GM12878 (cell line): ENCODE measurements around the gene GALC. TPM values are rescaled to one million over a fixed set of nuclear protein-coding genes. Genes with fewer than 3 reads are reported as not detected.
A peak's percentile ranks its signal among the peaks of the same experiment; 100 is the strongest.

ENCODE experiments used
- ATAC-seq: fragments of 200-7000 bp; cut with Tn5 transposase; 3 replicates; pipeline ENCODE4 v1.9.1; 2020; ENCODE audit warnings: mild to moderate bottlenecking, moderate library complexity
- BruUV-seq: library from RNA; stranded (reverse); fragments of 400-500 nt; replicated peaks from 2 replicates; lab custom pipeline; 2021; lab: Mats Ljungman, UMichigan
- CTCF ChIA-PET: fragments of 300-600 bp; sonication (Branson Sonifier 250); formaldehyde crosslinking; extraction: SDS; loops from one replicate; lab custom pipeline; 2021; ENCODE audit warnings: inconsistent platforms; lab: Yijun Ruan, JAX
- POLR2A ChIA-PET: fragments of 350-600 bp; formaldehyde crosslinking; extraction: SDS; loops from one replicate; lab custom pipeline; 2021; ENCODE audit warnings: inconsistent platforms; lab: Charles Lee
- RAD21 ChIA-PET: fragments of 300-600 bp; sonication (Branson Sonifier 250); formaldehyde crosslinking; loops from one replicate; lab custom pipeline; 2023; ENCODE audit warnings: antibody characterized with exemption; ENCODE audit not compliant: unreplicated experiment; lab: Charles Lee
- SMC1A ChIA-PET: fragments of 300-600 bp; sonication (Branson Sonifier 250); formaldehyde crosslinking; loops from one replicate; lab custom pipeline; 2023; ENCODE audit not compliant: unreplicated experiment, uncharacterized antibody; lab: Charles Lee
- DNase-seq: peaks from one replicate; pipeline ENCODE4 v3.0.0-alpha.2; 2011; ENCODE audit warnings: low read depth, low spot score
- FAIRE-seq: peaks from 3 replicates; lab custom pipeline; 2011; peaks lifted over from hg19 to GRCh38; lab: Jason Lieb, UNC
- H2AFZ ChIP-seq: 2 replicates; pipeline ENCODE4 v1.6.0; 2011; ENCODE audit warnings: low read depth, low read length, control low read depth; ENCODE audit not compliant: control insufficient read depth
- H3K27ac ChIP-seq: 2 replicates; pipeline ENCODE4 v1.5.1; 2011; ENCODE audit warnings: control low read depth; ENCODE audit not compliant: control insufficient read depth, insufficient read depth
- H3K27me3 ChIP-seq, 2 experiments: replicated peaks in 1 of 2; 2 replicates each; pipeline versions ENCODE4 v1.6.0 to v1.6.1; 2011; ENCODE audit warnings: low read length in 1 of 2; ENCODE audit not compliant: control insufficient read depth in 2 of 2, insufficient read depth in 2 of 2
- H3K36me3 ChIP-seq, 2 experiments: 2 replicates each; pipeline ENCODE4 v1.5.1; 2011; ENCODE audit warnings: low read length in 1 of 2; ENCODE audit not compliant: control insufficient read depth in 2 of 2, insufficient read depth in 2 of 2
- H3K4me1 ChIP-seq: 2 replicates; pipeline ENCODE4 v1.6.1; 2011; ENCODE audit warnings: mild to moderate bottlenecking, low read length, moderate library complexity, mixed read lengths; ENCODE audit not compliant: control insufficient read depth, insufficient read depth
- H3K4me2 ChIP-seq: 2 replicates; pipeline ENCODE4 v1.6.0; 2011; ENCODE audit warnings: control low read depth; ENCODE audit not compliant: control insufficient read depth, insufficient read depth
- H3K4me3 ChIP-seq: fragments of 200-600 bp; sonication (generic); 2 replicates; pipeline ENCODE4 v1.5.1; 2016
- H3K79me2 ChIP-seq: 2 replicates; pipeline ENCODE4 v1.6.0; 2011; ENCODE audit warnings: low read length; ENCODE audit not compliant: control insufficient read depth, insufficient read depth
- H3K9ac ChIP-seq: 2 replicates; pipeline ENCODE4 v1.8.0; 2011; ENCODE audit warnings: low read length, control low read depth, mixed read lengths; ENCODE audit not compliant: control insufficient read depth, insufficient read depth
- H3K9me3 ChIP-seq: replicated peaks from 3 replicates; pipeline ENCODE4 v1.5.1; 2011; ENCODE audit warnings: mild to moderate bottlenecking, low read length; ENCODE audit not compliant: control insufficient read depth, insufficient read depth
- H4K20me1 ChIP-seq: 2 replicates; pipeline ENCODE4 v1.6.0; 2011; ENCODE audit not compliant: control insufficient read depth, insufficient read depth
- BACH1 ChIP-seq: fragments of 450-650 bp; IDR thresholded peaks from 2 replicates; pipeline ENCODE4 v1.6.1; 2017; ENCODE audit warnings: mild to moderate bottlenecking, borderline replicate concordance
- BCL11A ChIP-seq: IDR thresholded peaks from 2 replicates; pipeline ENCODE4 v1.6.1; 2011; ENCODE audit warnings: low read depth, low read length
- BHLHE40 ChIP-seq, 2 experiments: fragments of 450-650 bp in 1 of 2; IDR thresholded peaks; 2 replicates each; pipeline ENCODE4 v1.6.1; 2011 to 2017; ENCODE audit warnings: low read depth in 2 of 2, borderline replicate concordance in 1 of 2, improper control_type of control experiment in 1 of 2, low read length in 1 of 2, mild to moderate bottlenecking in 1 of 2
- CREB1 ChIP-seq: IDR thresholded peaks from 2 replicates; pipeline ENCODE4 v1.6.1; 2012; ENCODE audit warnings: low read depth, mild to moderate bottlenecking, inconsistent platforms
- CREM ChIP-seq: IDR thresholded peaks from 2 replicates; pipeline ENCODE4 v1.6.1; 2014; ENCODE audit warnings: antibody characterized with exemption, low read depth
- EED ChIP-seq: sonication (generic); IDR thresholded peaks from 2 replicates; pipeline ENCODE4 v1.6.1; 2016; ENCODE audit warnings: antibody characterized with exemption, low read depth
- EP300 ChIP-seq, 2 experiments: fragments of 150-350 bp in 1 of 2; IDR thresholded peaks; 2 replicates each; pipeline ENCODE4 v1.6.1; 2011 to 2012; ENCODE audit warnings: low read depth in 2 of 2, low read length in 2 of 2, borderline replicate concordance in 1 of 2, improper control_type of control experiment in 1 of 2, inconsistent platforms in 1 of 2; ENCODE audit not compliant: control insufficient read depth in 1 of 2
- FOXM1 ChIP-seq: IDR thresholded peaks from 2 replicates; pipeline ENCODE4 v1.6.1; 2012; ENCODE audit warnings: low read depth, mild to moderate bottlenecking, inconsistent platforms, low read length, moderate library complexity
- GATAD2B ChIP-seq: fragments of 450-650 bp; conservative IDR thresholded peaks from 2 replicates; pipeline ENCODE4 v1.6.1; 2017; ENCODE audit warnings: low read depth, mild to moderate bottlenecking, moderate library complexity
- IRF4 ChIP-seq: IDR thresholded peaks from 2 replicates; pipeline ENCODE4 v1.6.1; 2011; ENCODE audit warnings: low read depth, low read length
- JUNB ChIP-seq: IDR thresholded peaks from 2 replicates; pipeline ENCODE4 v1.6.1; 2016; ENCODE audit warnings: antibody characterized with exemption, mild to moderate bottlenecking
- JUND ChIP-seq: IDR thresholded peaks from 2 replicates; pipeline ENCODE4 v1.6.1; 2012; ENCODE audit warnings: low read depth, mild to moderate bottlenecking, low read length, improper control_type of control experiment, moderate library complexity
- MEF2B ChIP-seq: fragments of 450-650 bp; IDR thresholded peaks from 2 replicates; pipeline ENCODE4 v1.6.1; 2018; ENCODE audit warnings: mild to moderate bottlenecking, moderate library complexity; ENCODE audit not compliant: partially characterized antibody, poor library complexity, severe bottlenecking
- NFYA ChIP-seq: IDR thresholded peaks from 2 replicates; pipeline ENCODE4 v1.6.1; 2011; ENCODE audit warnings: low read depth, mild to moderate bottlenecking, low read length, improper control_type of control experiment, borderline replicate concordance
- NR2F1 ChIP-seq: fragments of 450-650 bp; conservative IDR thresholded peaks from 2 replicates; pipeline ENCODE4 v1.6.1; 2017; ENCODE audit warnings: mild to moderate bottlenecking
- POU2F2 ChIP-seq: IDR thresholded peaks from 3 replicates; pipeline ENCODE4 v1.6.1; 2011; ENCODE audit warnings: low read depth, mild to moderate bottlenecking, low read length, borderline replicate concordance
- TBL1XR1 ChIP-seq: IDR thresholded peaks from 2 replicates; pipeline ENCODE4 v1.6.1; 2012; ENCODE audit warnings: low read depth, low read length, improper control_type of control experiment
- TCF7 ChIP-seq: IDR thresholded peaks from 2 replicates; pipeline ENCODE4 v1.6.1; 2014; ENCODE audit warnings: antibody characterized with exemption, borderline replicate concordance
- ZBED1 ChIP-seq: IDR thresholded peaks from 2 replicates; pipeline ENCODE4 v1.6.1; 2016; ENCODE audit warnings: borderline replicate concordance
- WGBS: methylation state at CpG from one replicate; pipeline ENCODE4 v1.1.6; 2016; ENCODE audit warnings: low lambda C conversion rate; ENCODE audit not compliant: insufficient replicate concordance, insufficient coverage; ENCODE audit errors: missing lambda C conversion rate; 5-methylcytosine and 5-hydroxymethylcytosine counted together
- in situ Hi-C: fragments of 300-500 bp; cut with MboI; formaldehyde crosslinking; loops from 9 replicates; pipeline ENCODE4 v1.14.3; 2018; ENCODE audit warnings: mixed read lengths
- intact Hi-C: fragments of 100-400 bp; cut with micrococcal nuclease; formaldehyde crosslinking; loops from one replicate; pipeline ENCODE4 v1.14.2; 2022; ENCODE audit not compliant: unreplicated experiment
- polyA plus RNA-seq, 11 experiments: library from polyadenylated mRNA; depleted of rRNA in 4 of 11; unstranded in 6 of 11; stranded (reverse) in 5 of 11; fragments of >200 nt; fragmentation: Nextera tagmentation in 4 of 11; fragmentation: Illumina TruSeq in 1 of 11; extraction: Ambion mirVana in 4 of 11; extraction: Trizol in 1 of 11; gene quantifications; 1 replicate in 1 of 11; 2 replicates in 10 of 11; pipeline versions ENCODE4 v1.2.1 to v1.2.3, GENCODE V29; 2011 to 2016; ENCODE audit warnings: inconsistent platforms in 2 of 11, missing spikeins in 2 of 11, low read depth in 1 of 11
- total RNA-seq, 4 experiments: library from RNA; depleted of rRNA in 3 of 4; stranded (reverse); fragments of >200 nt in 3 of 4; fragmentation: Illumina TruSeq in 1 of 4; extraction: Trizol in 1 of 4; gene quantifications; 2 replicates each; pipeline versions ENCODE4 v1.2.1 to v1.2.3, GENCODE V29; 2013 to 2021
- TF ChIP-seq, protein P1 (sequence below): fragments of 450-650 bp; IDR thresholded peaks from 2 replicates; pipeline ENCODE4 v1.6.1; 2018; ENCODE audit warnings: borderline replicate concordance, mild to moderate bottlenecking; ENCODE audit not compliant: partially characterized antibody
- TF ChIP-seq, protein P2 (sequence below): IDR thresholded peaks from 2 replicates; pipeline ENCODE4 v1.6.1; 2011; ENCODE audit warnings: low read depth, mild to moderate bottlenecking, low read length, moderate library complexity, borderline replicate concordance; ENCODE audit errors: extremely low read depth

GALC gene
- total and polyA plus RNA-seq, 10 of the 15 experiments (the other 5 are each of a cell fraction or from before 2014, with no cell fraction given) = 1.3 to 14.0 (median 4.5) TPM

DNA sequence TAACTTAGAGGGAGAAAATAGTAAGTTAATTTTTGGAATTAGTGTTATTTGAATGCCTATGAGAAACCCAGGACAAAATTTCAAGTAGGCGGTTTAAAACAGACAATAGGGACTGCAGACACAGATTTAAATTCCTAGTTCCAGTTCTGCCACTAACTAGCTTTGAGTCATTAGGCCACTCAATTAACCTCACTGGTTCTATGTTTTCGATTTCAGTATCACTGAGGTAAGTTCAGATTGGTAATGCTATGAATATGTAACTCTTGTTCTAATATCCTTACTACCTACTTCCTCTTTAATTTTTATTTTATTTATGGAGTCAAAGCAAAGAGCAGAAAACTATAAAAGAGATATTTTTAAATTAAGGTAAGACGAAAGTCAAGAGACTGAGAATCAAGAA is 52.6 kb downstream of the GALC start:
- RAD21 ChIA-PET = interaction anchor here (0.8 to 1.7 kb wide), 3 partner anchors 12 to 228 kb away, joined by 3 to 4 read pairs (median 3); no protein-coding TSS in a partner anchor
- peak; percentile 96 for ATAC-seq
- peak; percentile 88; the same call in 1 of the 2 replicates for TF ChIP-seq FOXM1
- peak; percentile 73; the same call in 1 of the 2 replicates for TF ChIP-seq ZBED1
- TF ChIP-seq JUND = peak; percentile 68; the same call in 1 of the 2 replicates
- peak; percentile 71; the same call in 1 of the 2 replicates for TF ChIP-seq CREM
- peak; percentile 63 for TF ChIP-seq MEF2B
- TF ChIP-seq CREB1 = 0 out of 2 replicates have a peak, but pooled peaks have one; percentile 26
- TF ChIP-seq IRF4 = peak; percentile 94
- TF ChIP-seq, protein P1, sequence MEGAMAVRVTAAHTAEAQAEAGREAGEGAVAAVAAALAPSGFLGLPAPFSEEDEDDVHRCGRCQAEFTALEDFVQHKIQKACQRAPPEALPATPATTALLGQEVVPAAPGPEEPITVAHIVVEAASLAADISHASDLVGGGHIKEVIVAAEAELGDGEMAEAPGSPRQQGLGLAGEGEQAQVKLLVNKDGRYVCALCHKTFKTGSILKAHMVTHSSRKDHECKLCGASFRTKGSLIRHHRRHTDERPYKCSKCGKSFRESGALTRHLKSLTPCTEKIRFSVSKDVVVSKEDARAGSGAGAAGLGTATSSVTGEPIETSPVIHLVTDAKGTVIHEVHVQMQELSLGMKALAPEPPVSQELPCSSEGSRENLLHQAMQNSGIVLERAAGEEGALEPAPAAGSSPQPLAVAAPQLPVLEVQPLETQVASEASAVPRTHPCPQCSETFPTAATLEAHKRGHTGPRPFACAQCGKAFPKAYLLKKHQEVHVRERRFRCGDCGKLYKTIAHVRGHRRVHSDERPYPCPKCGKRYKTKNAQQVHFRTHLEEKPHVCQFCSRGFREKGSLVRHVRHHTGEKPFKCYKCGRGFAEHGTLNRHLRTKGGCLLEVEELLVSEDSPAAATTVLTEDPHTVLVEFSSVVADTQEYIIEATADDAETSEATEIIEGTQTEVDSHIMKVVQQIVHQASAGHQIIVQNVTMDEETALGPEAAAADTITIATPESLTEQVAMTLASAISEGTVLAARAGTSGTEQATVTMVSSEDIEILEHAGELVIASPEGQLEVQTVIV = no peak
- no peak for TF ChIP-seq GATAD2B
- TF ChIP-seq NFYA = no peak
- TF ChIP-seq EP300 (IDR thresholded peaks at IDR 0.05; ENCODE audit: borderline replicate concordance in 1 of 2, control insufficient read depth in 1 of 2, low read depth in 2 of 2, low read length in 2 of 2) = peak; percentile 76 to 88; a peak in 3 of 4 replicates
- TF ChIP-seq, protein P2, sequence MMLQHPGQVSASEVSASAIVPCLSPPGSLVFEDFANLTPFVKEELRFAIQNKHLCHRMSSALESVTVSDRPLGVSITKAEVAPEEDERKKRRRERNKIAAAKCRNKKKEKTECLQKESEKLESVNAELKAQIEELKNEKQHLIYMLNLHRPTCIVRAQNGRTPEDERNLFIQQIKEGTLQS = no peak
- TF ChIP-seq TBL1XR1 = peak; percentile 55; the same call in 1 of the 2 replicates
- TF ChIP-seq POU2F2 = peak; percentile 82; the same call in 2 of the 3 replicates
- TF ChIP-seq TCF7 = 0 out of 2 replicates have a peak, but pooled peaks have one; percentile 9
- TF ChIP-seq BCL11A = peak; percentile 98
- TF ChIP-seq BACH1 = peak; percentile 83
- peak; percentile 87 for TF ChIP-seq NR2F1
- peak; percentile 97 for TF ChIP-seq JUNB
- peak in 1 of 2 experiments; percentile 22; a peak in 1 of 4 replicates for TF ChIP-seq BHLHE40 (IDR thresholded peaks at IDR 0.05; ENCODE audit: borderline replicate concordance in 1 of 2, low read depth in 2 of 2, low read length in 1 of 2)
- 0 out of 2 replicates have a peak, but pooled peaks have one; percentile 52 for TF ChIP-seq EED

More for the DNA sequence above, 52.6 kb downstream of the GALC start:
- ChIA-PET CTCF (interaction anchor here (0.6 to 2.3 kb wide), 9 partner anchors 11 to 564 kb away, joined by 3 to 7 read pairs (median 4); no protein-coding TSS in a partner anchor), SMC1A (interaction anchor here (0.7 to 2.1 kb wide), 8 partner anchors 9 to 249 kb away, joined by 3 to 8 read pairs (median 4); no protein-coding TSS in a partner anchor), POLR2A (interaction anchor here (1.0 kb wide), 1 partner anchor 54 kb away, joined by 3 read pairs; no protein-coding TSS in a partner anchor)
- H3K4me1 ChIP-seq = peaks cover 12% of the 10 kb centered on the region
- intact Hi-C loops = loop anchor here (10.0 kb wide), 1 partner anchor 444 kb away; the partner anchor contains the start of gene SPATA7
- no peak overlapping the region for H3K4me2 ChIP-seq
- H3K36me3 ChIP-seq = no peaks in the 10 kb centered on the region
- H3K27ac ChIP-seq = no peak overlapping the region
- 3% methylated on average over 3 of the region's 3 CpGs for WGBS
- DNase-seq (peak; percentile 51), FAIRE-seq (peak; percentile 95)
- no peaks in the 10 kb centered on the region for H4K20me1 ChIP-seq
- no peak overlapping the region for H3K4me3 ChIP-seq
- no TSS peak for BruUV-seq
- no peak overlapping the region for H3K9ac ChIP-seq
- no peaks in the 10 kb centered on the region for H3K9me3 ChIP-seq
- H3K27me3 ChIP-seq = no peaks in the 10 kb centered on the region
- H3K79me2 ChIP-seq = no peaks in the 10 kb centered on the region
- H2AFZ ChIP-seq = no peak overlapping the region
- in situ Hi-C loops = loop anchor here (5.0 to 10.0 kb wide), 3 partner anchors 217 to 294 kb away; no protein-coding TSS in a partner anchor
